Esophagus muscularis mucosa (tissue), 4 donors: Measurements from ENCODE around the gene CPT1C. TPM values are rescaled to one million over a fixed set of nuclear protein-coding genes. Genes with fewer than 3 reads are reported as not detected.

Experiments used
- DNase-seq: peaks from one replicate; pipeline ENCODE4 v3.0.0-alpha.2; 2017; ENCODE audit errors: extremely low spot score
- H3K27ac ChIP-seq, 4 donors: fragments of 200-600 bp; sonication (generic); replicated peaks in 1 of 4; 1 replicate in 3 of 4; 2 replicates in 1 of 4; pipeline ENCODE4 v1.5.1; 2016 to 2019; ENCODE audit warnings: mild to moderate bottlenecking in 1 of 4
- H3K27me3 ChIP-seq, 4 donors: fragments of 200-600 bp; sonication (generic); one replicate each; pipeline versions ENCODE4 v1.5.1 to v1.6.0; 2016 to 2019
- H3K36me3 ChIP-seq, 4 donors: fragments of 200-600 bp; sonication (generic); one replicate each; pipeline ENCODE4 v1.5.1; 2016 to 2019
- H3K4me1 ChIP-seq, 4 donors: fragments of 200-600 bp; sonication (generic); one replicate each; pipeline ENCODE4 v1.5.1; 2016 to 2019
- H3K4me3 ChIP-seq, 4 donors: fragments of 200-600 bp; sonication (generic); 1 replicate in 2 of 4; 2 replicates in 2 of 4; pipeline ENCODE4 v1.5.1; 2016 to 2019; ENCODE audit warnings: mild to moderate bottlenecking in 4 of 4, moderate library complexity in 1 of 4
- H3K9me3 ChIP-seq, 4 donors: fragments of 200-600 bp; sonication (generic); 1 replicate in 3 of 4; 2 replicates in 1 of 4; pipeline ENCODE4 v1.5.1; 2016 to 2019
- EP300 ChIP-seq: sonication (generic); formaldehyde crosslinking; IDR thresholded peaks from one replicate; pipeline ENCODE4 v1.6.1; 2017; ENCODE audit warnings: antibody characterized with exemption
- POLR2A ChIP-seq: fragments of 450-650 bp; IDR thresholded peaks from one replicate; pipeline ENCODE4 v1.6.1; 2017; ENCODE audit warnings: antibody characterized with exemption, moderate library complexity, mild to moderate bottlenecking, low read depth
- POLR2AphosphoS5 ChIP-seq, 2 donors: sonication (generic); formaldehyde crosslinking; IDR thresholded peaks; one replicate each; pipeline ENCODE4 v1.6.1; 2017; ENCODE audit warnings: antibody characterized with exemption in 2 of 2
- WGBS: methylation state at CpG from one replicate; pipeline ENCODE4 v1.1.5; 2018; 5-methylcytosine and 5-hydroxymethylcytosine counted together
- intact Hi-C: fragments of 100-400 bp; cut with DNase I; formaldehyde crosslinking; loops from one replicate; pipeline ENCODE4 v1.15.1; 2023
- total RNA-seq, 4 donors: library from RNA; depleted of rRNA; stranded (reverse); fragments of >200 nt; gene quantifications; one replicate each; pipeline versions ENCODE4 v1.1.0 to v1.2.1, GENCODE V29; 2016
- TF ChIP-seq, protein P1 (sequence below), 3 experiments: fragments of 200-600 bp in 2 of 3; fragments of 450-650 bp in 1 of 3; sonication (generic) in 2 of 3; IDR thresholded peaks; one replicate each; pipeline ENCODE4 v1.5.1; 2017 to 2019; ENCODE audit warnings: antibody characterized with exemption in 3 of 3, mild to moderate bottlenecking in 2 of 3, moderate library complexity in 1 of 3

The CPT1C gene
- total RNA-seq, 4 donors from 2014 or later, result 2.7 to 6.6 (median 3.9) TPM

GRCh38 chr19:49696115-49696514 is 5.2 kb downstream of the CPT1C start:
- no peak overlapping the region for H3K27ac ChIP-seq
- no peaks in the 10 kb centered on the region for H3K36me3 ChIP-seq
- intact Hi-C loops, result no loop called here
- H3K27me3 ChIP-seq, result peaks cover 0 to 19% (median 4%) of the 10 kb centered on the region in 4 donors
- no peak for DNase-seq
- TF ChIP-seq, protein P1, sequence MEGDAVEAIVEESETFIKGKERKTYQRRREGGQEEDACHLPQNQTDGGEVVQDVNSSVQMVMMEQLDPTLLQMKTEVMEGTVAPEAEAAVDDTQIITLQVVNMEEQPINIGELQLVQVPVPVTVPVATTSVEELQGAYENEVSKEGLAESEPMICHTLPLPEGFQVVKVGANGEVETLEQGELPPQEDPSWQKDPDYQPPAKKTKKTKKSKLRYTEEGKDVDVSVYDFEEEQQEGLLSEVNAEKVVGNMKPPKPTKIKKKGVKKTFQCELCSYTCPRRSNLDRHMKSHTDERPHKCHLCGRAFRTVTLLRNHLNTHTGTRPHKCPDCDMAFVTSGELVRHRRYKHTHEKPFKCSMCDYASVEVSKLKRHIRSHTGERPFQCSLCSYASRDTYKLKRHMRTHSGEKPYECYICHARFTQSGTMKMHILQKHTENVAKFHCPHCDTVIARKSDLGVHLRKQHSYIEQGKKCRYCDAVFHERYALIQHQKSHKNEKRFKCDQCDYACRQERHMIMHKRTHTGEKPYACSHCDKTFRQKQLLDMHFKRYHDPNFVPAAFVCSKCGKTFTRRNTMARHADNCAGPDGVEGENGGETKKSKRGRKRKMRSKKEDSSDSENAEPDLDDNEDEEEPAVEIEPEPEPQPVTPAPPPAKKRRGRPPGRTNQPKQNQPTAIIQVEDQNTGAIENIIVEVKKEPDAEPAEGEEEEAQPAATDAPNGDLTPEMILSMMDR (IDR thresholded peaks at IDR 0.05), result no peak
- TF ChIP-seq POLR2AphosphoS5 (IDR thresholded peaks at IDR 0.05) (no peak), POLR2A (no peak), EP300 (no peak)
- no peak overlapping the region for H3K4me3 ChIP-seq
- H3K4me1 ChIP-seq, result peaks cover 2 to 10% (median 9%) of the 10 kb centered on the region in 4 donors
- 81% methylated on average over 6 of the region's 6 CpGs for WGBS
- H3K9me3 ChIP-seq, result no peaks in the 10 kb centered on the region

- Histone ChIP-seq H3K27ac (no peak overlapping the region), H3K4me3 (no peak overlapping the region), H3K27me3 (peaks cover 0 to 15% (median under 1%) of the 10 kb centered on the region in 4 donors), H3K4me1 (peaks cover 0 to 2% (median 2%) of the 10 kb centered on the region in 4 donors), H3K9me3 (no peaks in the 10 kb centered on the region), H3K36me3 (no peaks in the 10 kb centered on the region)
- TF ChIP-seq POLR2A (no peak), EP300 (no peak), POLR2AphosphoS5 (IDR thresholded peaks at IDR 0.05) (no peak)
- TF ChIP-seq, protein P1 (IDR thresholded peaks at IDR 0.05), result no peak
- no peak for DNase-seq
- intact Hi-C loops, result no loop called here
- WGBS, result 94% methylated on average over 7 of the region's 7 CpGs
These were observed 5.9 kb downstream of the CPT1C start for GRCh38 chr19:49696865-49697264.

- TF ChIP-seq POLR2AphosphoS5 (IDR thresholded peaks at IDR 0.05) (no peak), EP300 (no peak), POLR2A (no peak)
- TF ChIP-seq, protein P1 (IDR thresholded peaks at IDR 0.05), result no peak
- no peak for DNase-seq
- intact Hi-C loops, result no loop called here
These were observed 8.4 kb downstream of the CPT1C start for GRCh38 chr19:49699364-49699763.

DNA sequence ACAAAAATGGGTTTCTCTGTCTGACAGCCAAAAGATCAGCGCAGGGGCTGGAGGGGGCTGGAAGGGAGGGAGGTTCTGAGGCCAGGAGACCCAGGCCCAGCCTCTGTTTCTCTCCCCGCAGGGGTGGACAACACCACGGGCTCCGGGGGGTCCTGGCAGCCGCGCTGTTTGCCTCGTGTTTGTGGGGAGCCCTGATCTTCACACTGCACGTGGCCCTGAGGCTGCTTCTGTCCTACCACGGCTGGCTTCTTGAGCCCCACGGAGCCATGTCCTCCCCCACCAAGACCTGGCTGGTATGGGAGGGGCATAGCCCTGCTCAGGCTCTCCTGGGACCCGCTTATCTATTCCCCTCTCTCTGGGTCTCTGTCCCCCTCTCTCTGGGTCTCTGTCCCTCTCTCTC is 9.6 kb downstream of the CPT1C start:
- intact Hi-C loops, result no loop called here
- Histone ChIP-seq H3K4me1 (no peaks in the 10 kb centered on the region), H3K27ac (no peak overlapping the region), H3K9me3 (no peaks in the 10 kb centered on the region), H3K27me3 (peaks cover 0 to 6% (median 0%) of the 10 kb centered on the region in 4 donors), H3K4me3 (no peak overlapping the region), H3K36me3 (no peaks in the 10 kb centered on the region)
- TF ChIP-seq POLR2AphosphoS5 (IDR thresholded peaks at IDR 0.05) (no peak), EP300 (no peak), POLR2A (no peak)
- TF ChIP-seq, protein P1 (IDR thresholded peaks at IDR 0.05), result no peak
- DNase-seq, result no peak
- 66% methylated on average over 9 of the region's 11 CpGs for WGBS

More at GRCh38 chr19:49699364-49699763, 8.4 kb downstream of the CPT1C start:
- H3K4me1 ChIP-seq, result no peaks in the 10 kb centered on the region
- no peak overlapping the region for H3K4me3 ChIP-seq
- WGBS, result 88% methylated on average over 5 of the region's 5 CpGs
- peaks cover 0 to 6% (median 0%) of the 10 kb centered on the region in 4 donors for H3K27me3 ChIP-seq
- H3K27ac ChIP-seq, result no peak overlapping the region
- no peaks in the 10 kb centered on the region for H3K36me3 ChIP-seq
- H3K9me3 ChIP-seq, result no peaks in the 10 kb centered on the region

DNA sequence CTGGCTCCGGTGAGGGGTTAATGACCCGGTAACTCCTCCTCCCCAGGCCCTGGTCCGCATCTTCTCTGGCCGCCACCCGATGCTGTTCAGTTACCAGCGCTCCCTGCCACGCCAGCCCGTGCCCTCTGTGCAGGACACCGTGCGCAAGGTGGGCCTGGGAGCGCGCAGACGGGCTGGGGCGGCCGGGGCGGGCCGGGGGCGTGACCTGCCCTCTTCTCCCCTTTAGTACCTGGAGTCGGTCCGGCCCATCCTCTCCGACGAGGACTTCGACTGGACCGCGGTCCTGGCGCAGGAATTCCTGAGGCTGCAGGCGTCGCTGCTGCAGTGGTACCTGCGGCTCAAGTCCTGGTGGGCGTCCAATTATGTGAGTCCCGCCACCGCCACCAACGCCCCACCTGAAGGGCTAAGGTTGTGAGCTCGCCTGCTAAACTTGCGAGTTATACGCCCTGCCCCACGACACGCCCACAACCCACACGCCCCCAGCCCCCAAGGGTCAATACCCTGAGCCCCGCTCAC is 10.4 kb downstream of the CPT1C start:
- H3K4me1 ChIP-seq, result no peaks in the 10 kb centered on the region
- no peak overlapping the region for H3K27ac ChIP-seq
- DNase-seq, result no peak
- H3K27me3 ChIP-seq, result peaks cover 0 to 6% (median 0%) of the 10 kb centered on the region in 4 donors
- no peaks in the 10 kb centered on the region for H3K9me3 ChIP-seq
- peaks cover 0 to 3% (median 0%) of the 10 kb centered on the region in 4 donors for H3K36me3 ChIP-seq
- H3K4me3 ChIP-seq, result no peak overlapping the region
- WGBS, result 69% methylated on average over 38 of the region's 40 CpGs
- TF ChIP-seq POLR2A (no peak), EP300 (no peak), POLR2AphosphoS5 (IDR thresholded peaks at IDR 0.05) (no peak)
- TF ChIP-seq, protein P1 (IDR thresholded peaks at IDR 0.05), result no peak
- intact Hi-C loops, result no loop called here
